Loucy (cell line): ENCODE results near the gene HOXD12.

Experiments
- H2AFZ ChIP-seq: fragments of 200-600 bp; sonication (generic); 2 replicates; pipeline ENCODE4 v1.6.0; 2016; ENCODE audit warnings: antibody characterized with exemption, mild to moderate bottlenecking, low read length, moderate library complexity
- H3F3A ChIP-seq: fragments of 200-600 bp; 2 replicates; pipeline ENCODE4 v1.6.0; 2016; ENCODE audit warnings: antibody characterized with exemption, low read depth, mild to moderate bottlenecking
- H3K27me3 ChIP-seq: fragments of 200-600 bp; sonication (generic); 2 replicates; pipeline ENCODE4 v1.6.1; 2014; ENCODE audit warnings: low read length, mild to moderate bottlenecking; ENCODE audit not compliant: insufficient read depth, poor library complexity, severe bottlenecking
- H3K36me3 ChIP-seq: fragments of 200-600 bp; sonication (generic); 2 replicates; pipeline ENCODE4 v1.6.1; 2016; ENCODE audit warnings: low read length; ENCODE audit not compliant: insufficient read depth
- H3K4me1 ChIP-seq: fragments of 200-600 bp; sonication (generic); 2 replicates; pipeline ENCODE4 v1.5.1; 2014; ENCODE audit warnings: low read length, mild to moderate bottlenecking; ENCODE audit not compliant: insufficient read depth, poor library complexity, severe bottlenecking
- H3K4me2 ChIP-seq: fragments of 200-600 bp; sonication (generic); 2 replicates; pipeline ENCODE4 v1.6.0; 2014; ENCODE audit warnings: antibody characterized with exemption, low read length, low read depth, mild to moderate bottlenecking; ENCODE audit not compliant: poor library complexity, severe bottlenecking
- H3K4me3 ChIP-seq: fragments of 200-600 bp; sonication (generic); 2 replicates; pipeline ENCODE4 v1.5.1; 2014; ENCODE audit warnings: low read length, mild to moderate bottlenecking, mixed read lengths; ENCODE audit not compliant: poor library complexity, severe bottlenecking
- H3K79me2 ChIP-seq: fragments of 200-600 bp; sonication (generic); 2 replicates; pipeline ENCODE4 v1.6.1; 2014; ENCODE audit warnings: low read length; ENCODE audit not compliant: insufficient read depth
- H3K9ac ChIP-seq: fragments of 200-600 bp; sonication (generic); 2 replicates; pipeline ENCODE4 v1.6.0; 2014; ENCODE audit warnings: mild to moderate bottlenecking, low read depth, low read length, moderate library complexity; ENCODE audit not compliant: poor library complexity, severe bottlenecking
- H3K9me2 ChIP-seq: fragments of 200-600 bp; sonication (generic); replicated peaks from 2 replicates; pipeline ENCODE4 v1.6.1; 2016; ENCODE audit warnings: low read depth, low read length, mixed read lengths
- H3K9me3 ChIP-seq: fragments of 200-600 bp; sonication (generic); 2 replicates; pipeline ENCODE4 v1.6.1; 2014; ENCODE audit warnings: mild to moderate bottlenecking, antibody characterized with exemption, low read length, low read depth; ENCODE audit not compliant: insufficient read depth
- H4K20me1 ChIP-seq: fragments of 200-600 bp; sonication (generic); 2 replicates; pipeline ENCODE4 v1.6.0; 2014; ENCODE audit warnings: antibody characterized with exemption, low read length, mild to moderate bottlenecking; ENCODE audit not compliant: insufficient read depth, poor library complexity, severe bottlenecking
- EZH2phosphoT487 ChIP-seq: fragments of 200-600 bp; IDR thresholded peaks from 2 replicates; pipeline ENCODE4 v1.6.1; 2018; ENCODE audit warnings: antibody characterized with exemption, mild to moderate bottlenecking, moderate library complexity, borderline replicate concordance
- TF ChIP-seq, protein P1 (sequence below): fragments of 200-600 bp; sonication (generic); conservative IDR thresholded peaks from 2 replicates; pipeline ENCODE4 v1.5.1; 2014; ENCODE audit warnings: mild to moderate bottlenecking, antibody characterized with exemption, low read length

The HOXD12 gene

DNA sequence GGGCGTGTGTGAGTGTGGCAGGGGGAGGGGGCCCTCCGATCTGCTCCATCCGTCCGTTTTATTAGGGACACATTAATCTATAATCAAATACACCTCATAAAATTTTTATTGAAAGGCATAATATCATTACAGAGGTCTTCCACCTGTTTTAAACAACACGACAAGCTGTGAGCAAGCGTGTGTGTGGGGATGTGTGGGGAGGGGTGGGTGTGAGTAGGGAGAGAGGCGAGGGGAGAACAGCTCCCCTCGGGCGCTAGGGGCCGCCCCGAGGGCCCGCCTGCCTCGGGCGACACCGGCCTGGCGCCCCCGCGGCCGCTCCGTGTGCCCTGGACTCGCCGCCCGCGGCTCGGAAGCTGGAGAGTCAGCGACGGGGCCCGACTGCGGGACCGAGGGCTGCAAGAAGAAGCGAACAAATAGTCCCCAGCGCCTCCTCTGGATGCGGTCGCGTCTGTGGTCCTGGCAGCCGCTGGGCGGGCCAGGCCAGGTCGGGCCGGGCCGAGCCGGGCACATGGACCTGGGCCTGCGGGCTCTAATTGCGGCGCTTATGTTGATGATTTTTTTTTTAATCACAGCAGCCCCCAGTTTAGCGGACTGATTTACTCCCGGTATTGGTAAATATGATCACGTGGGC lies 22.6 kb downstream of the HOXD12 start:
- H3K9ac ChIP-seq = no peak overlapping the region
- no peaks in the 10 kb centered on the region for H3K9me3 ChIP-seq
- no peaks in the 10 kb centered on the region for H3K36me3 ChIP-seq
- H3K27me3 ChIP-seq = peaks cover 27% of the 10 kb centered on the region
- no peaks in the 10 kb centered on the region for H3K79me2 ChIP-seq
- no peak overlapping the region for H3K4me2 ChIP-seq
- H3K9me2 ChIP-seq = no peaks in the 10 kb centered on the region
- no peaks in the 10 kb centered on the region for H3K4me1 ChIP-seq
- no peak overlapping the region for H3K4me3 ChIP-seq
- H4K20me1 ChIP-seq = no peaks in the 10 kb centered on the region
- no peaks in the 10 kb centered on the region for H3F3A ChIP-seq
- no peak overlapping the region for H2AFZ ChIP-seq
- TF ChIP-seq EZH2phosphoT487 = no peak
- TF ChIP-seq, protein P1, sequence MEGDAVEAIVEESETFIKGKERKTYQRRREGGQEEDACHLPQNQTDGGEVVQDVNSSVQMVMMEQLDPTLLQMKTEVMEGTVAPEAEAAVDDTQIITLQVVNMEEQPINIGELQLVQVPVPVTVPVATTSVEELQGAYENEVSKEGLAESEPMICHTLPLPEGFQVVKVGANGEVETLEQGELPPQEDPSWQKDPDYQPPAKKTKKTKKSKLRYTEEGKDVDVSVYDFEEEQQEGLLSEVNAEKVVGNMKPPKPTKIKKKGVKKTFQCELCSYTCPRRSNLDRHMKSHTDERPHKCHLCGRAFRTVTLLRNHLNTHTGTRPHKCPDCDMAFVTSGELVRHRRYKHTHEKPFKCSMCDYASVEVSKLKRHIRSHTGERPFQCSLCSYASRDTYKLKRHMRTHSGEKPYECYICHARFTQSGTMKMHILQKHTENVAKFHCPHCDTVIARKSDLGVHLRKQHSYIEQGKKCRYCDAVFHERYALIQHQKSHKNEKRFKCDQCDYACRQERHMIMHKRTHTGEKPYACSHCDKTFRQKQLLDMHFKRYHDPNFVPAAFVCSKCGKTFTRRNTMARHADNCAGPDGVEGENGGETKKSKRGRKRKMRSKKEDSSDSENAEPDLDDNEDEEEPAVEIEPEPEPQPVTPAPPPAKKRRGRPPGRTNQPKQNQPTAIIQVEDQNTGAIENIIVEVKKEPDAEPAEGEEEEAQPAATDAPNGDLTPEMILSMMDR = no peak

DNA sequence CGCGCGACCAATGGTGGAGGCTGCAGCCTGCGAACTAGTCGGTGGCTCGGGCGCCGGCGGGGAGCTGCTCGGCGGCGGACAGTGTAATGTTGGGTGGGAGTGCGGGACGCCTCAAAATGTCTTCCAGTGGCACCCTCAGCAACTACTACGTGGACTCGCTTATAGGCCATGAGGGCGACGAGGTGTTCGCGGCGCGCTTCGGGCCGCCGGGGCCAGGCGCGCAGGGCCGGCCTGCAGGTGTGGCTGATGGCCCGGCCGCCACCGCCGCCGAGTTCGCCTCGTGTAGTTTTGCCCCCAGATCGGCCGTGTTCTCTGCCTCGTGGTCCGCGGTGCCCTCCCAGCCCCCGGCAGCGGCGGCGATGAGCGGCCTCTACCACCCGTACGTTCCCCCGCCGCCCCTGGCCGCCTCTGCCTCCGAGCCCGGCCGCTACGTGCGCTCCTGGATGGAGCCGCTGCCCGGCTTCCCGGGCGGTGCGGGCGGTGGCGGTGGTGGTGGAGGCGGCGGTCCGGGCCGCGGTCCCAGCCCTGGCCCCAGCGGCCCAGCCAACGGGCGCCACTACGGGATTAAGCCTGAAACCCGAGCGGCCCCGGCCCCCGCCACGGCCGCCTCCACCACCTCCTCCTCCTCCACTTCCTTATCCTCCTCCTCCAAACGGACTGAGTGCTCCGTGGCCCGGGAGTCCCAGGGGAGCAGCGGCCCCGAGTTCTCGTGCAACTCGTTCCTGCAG lies 23.3 kb downstream of the HOXD12 start, which contains the start of gene HOXD9:
Gene HOXD9, plus strand, starts transcription at position 37 of the 728 bp plus-strand sequence. Its CDS starts 50 bp downstream, at position 87.
- no peak within 1 kb of the TSS for H3K4me3 ChIP-seq

DNA sequence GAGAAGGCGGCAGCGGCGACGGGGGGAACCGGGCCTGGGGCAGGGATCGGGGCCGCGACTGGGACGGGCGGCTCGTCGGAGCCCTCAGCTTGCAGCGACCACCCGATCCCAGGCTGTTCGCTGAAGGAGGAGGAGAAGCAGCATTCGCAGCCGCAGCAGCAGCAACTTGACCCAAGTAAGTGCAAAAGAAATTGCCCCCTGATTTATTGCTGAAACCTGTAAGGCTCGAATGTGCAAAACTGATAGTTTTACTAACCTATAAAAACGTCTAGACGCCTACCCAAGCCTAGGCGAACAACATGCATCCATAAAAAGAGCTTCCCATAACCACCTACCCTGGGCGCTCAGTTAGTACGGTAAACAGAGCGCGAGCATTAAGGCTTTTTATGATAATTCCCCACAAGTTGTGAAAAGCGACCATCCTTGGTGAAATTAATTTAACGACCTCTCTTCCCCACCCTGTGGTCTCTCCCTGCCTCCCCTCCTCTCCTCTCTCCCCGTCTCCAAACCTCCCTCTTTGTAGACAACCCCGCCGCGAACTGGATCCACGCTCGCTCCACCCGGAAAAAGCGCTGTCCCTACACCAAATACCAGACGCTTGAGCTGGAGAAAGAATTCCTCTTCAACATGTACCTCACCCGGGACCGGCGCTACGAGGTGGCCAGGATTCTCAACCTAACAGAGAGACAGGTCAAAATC lies 24.0 kb downstream of the HOXD12 start:
- Histone ChIP-seq H3K27me3 (peaks cover 13% of the 10 kb centered on the region), H3K9me2 (no peaks in the 10 kb centered on the region), H3K9ac (no peak overlapping the region), H2AFZ (no peak overlapping the region), H3K4me3 (no peak overlapping the region), H4K20me1 (no peaks in the 10 kb centered on the region), H3F3A (no peaks in the 10 kb centered on the region), H3K4me2 (no peak overlapping the region), H3K36me3 (no peaks in the 10 kb centered on the region), H3K4me1 (no peaks in the 10 kb centered on the region), H3K9me3 (no peaks in the 10 kb centered on the region), H3K79me2 (no peaks in the 10 kb centered on the region)
- no peak for TF ChIP-seq EZH2phosphoT487

More for the DNA sequence above, 23.3 kb downstream of the HOXD12 start, which contains the start of gene HOXD9:
- Histone ChIP-seq H3K9ac (no peak within 1 kb of the TSS), H3K4me1 (no peaks in the 10 kb centered on the region), H2AFZ (no peak within 1 kb of the TSS), H3K9me3 (no peaks in the 10 kb centered on the region), H3K79me2 (no peaks in the 10 kb centered on the region), H3K36me3 (no peaks in the 10 kb centered on the region), H3K9me2 (no peaks in the 10 kb centered on the region), H4K20me1 (no peaks in the 10 kb centered on the region), H3F3A (no peaks in the 10 kb centered on the region), H3K27me3 (peaks cover 20% of the 10 kb centered on the region), H3K4me2 (no peak within 1 kb of the TSS)
- TF ChIP-seq, protein P1 = no peak
- no peak for TF ChIP-seq EZH2phosphoT487
